Stimulated activated CD8-positive, alpha-beta memory T cell treated with anti-CD3 and anti-CD28 coated beads, Interleukin-4, amount 100 ng/mL, for 1 hour (primary cell): ENCODE measurements around the gene SMIM33.
"Not testable (repeated sequence)": the region's sequence is repeated elsewhere in the genome, so short reads cannot be mapped to it uniquely, and the experiment has no call there.

Source experiments
- DNase-seq, 2 donors: peaks; one replicate each; pipeline ENCODE4 v3.0.0-alpha.2; 2020; ENCODE audit warnings: low read depth in 2 of 2, low spot score in 1 of 2

The SMIM33 gene

GRCh38 chr5:139456776-139457175 is 14.0 kb upstream of the SMIM33 start:
- no peak for DNase-seq

- no peak for DNase-seq
Measured at GRCh38 chr5:139457241-139457640, 13.6 kb upstream of the SMIM33 start.

- no peak for DNase-seq
Measured at GRCh38 chr5:139457653-139458306, 13.0 kb upstream of the SMIM33 start.

GRCh38 chr5:139458580-139459407 is 12.0 kb upstream of the SMIM33 start:
- peak; percentile 44 to 52 for DNase-seq

GRCh38 chr5:139459451-139459934 is 11.3 kb upstream of the SMIM33 start:
- no peak for DNase-seq

GRCh38 chr5:139460455-139460854 is 10.3 kb upstream of the SMIM33 start:
- no peak for DNase-seq

- DNase-seq = no peak
Measured at GRCh38 chr5:139461176-139461575, 9.6 kb upstream of the SMIM33 start.

GRCh38 chr5:139461698-139462097 is 9.1 kb upstream of the SMIM33 start:
- no peak for DNase-seq

- DNase-seq = no peak
Measured at GRCh38 chr5:139462586-139463276, 8.1 kb upstream of the SMIM33 start, which contains the start of gene ECSCR. ECSCR (minus strand) TSS chr5:139462743; CDS start chr5:139462670, 73 bp downstream.

GRCh38 chr5:139468421-139468931 is 2.3 kb upstream of the SMIM33 start:
- DNase-seq = no peak

GRCh38 chr5:139472386-139473030 is 1.7 kb downstream of the SMIM33 start:
- no peak for DNase-seq

- DNase-seq = no peak
Measured at GRCh38 chr5:139473105-139473504, 2.3 kb downstream of the SMIM33 start.

GRCh38 chr5:139473565-139473964 is 2.8 kb downstream of the SMIM33 start:
- DNase-seq = no peak

- DNase-seq = no peak
Measured at GRCh38 chr5:139474890-139475791, 4.3 kb downstream of the SMIM33 start.

GRCh38 chr5:139475865-139476617 is 5.2 kb downstream of the SMIM33 start:
- DNase-seq = no peak

GRCh38 chr5:139478657-139479423 is 8.0 kb downstream of the SMIM33 start:
- DNase-seq = not testable (repeated sequence)

GRCh38 chr5:139479729-139480128 is 8.9 kb downstream of the SMIM33 start:
- DNase-seq = not testable (repeated sequence)

- DNase-seq = no peak
Measured at GRCh38 chr5:139481122-139481533, 10.3 kb downstream of the SMIM33 start.
